ENCODE results near the gene MED12L. TPM values are rescaled to one million over a fixed set of nuclear protein-coding genes. Genes with fewer than 3 reads are reported as not detected.

The MED12L gene
- total and polyA plus RNA-seq, 2 experiments from 2014 or later = 0.07 to 2.7 TPM

DNA sequence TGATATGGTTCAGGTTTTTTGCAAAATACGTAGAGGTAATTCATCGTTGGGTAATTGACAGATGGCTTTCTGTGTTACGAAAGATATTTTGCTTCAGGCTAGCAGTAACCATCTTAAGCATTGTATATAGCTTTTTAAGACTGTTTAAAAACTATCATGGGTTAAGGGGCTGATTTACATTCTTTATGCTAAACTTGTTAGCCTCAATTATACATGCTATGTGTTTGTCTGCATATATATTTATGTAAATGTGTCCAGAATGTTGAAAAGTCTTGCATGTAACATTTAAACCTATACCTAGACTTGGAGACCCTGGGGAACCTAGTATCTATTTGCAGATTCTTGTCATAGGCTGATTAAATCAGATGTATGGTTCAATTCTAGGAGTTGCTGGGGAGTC, 204.0 kb downstream of the MED12L start:
- no peak overlapping the region for H3K4me2 ChIP-seq
- no peaks in the 10 kb centered on the region for H3K4me1 ChIP-seq (ENCODE audit: insufficient read depth)
- no peaks in the 10 kb centered on the region for H4K20me1 ChIP-seq (ENCODE audit: insufficient read depth, poor library complexity, severe bottlenecking)
- H3K9me3 ChIP-seq (ENCODE audit: low read depth) = no peaks in the 10 kb centered on the region
- H3K27me3 ChIP-seq = no peaks in the 10 kb centered on the region
- H3K9me2 ChIP-seq (replicated peaks; ENCODE audit: insufficient read depth) = no peaks in the 10 kb centered on the region
- H3K79me2 ChIP-seq = no peaks in the 10 kb centered on the region
- 28% methylated on average over 3 of the region's 3 CpGs for WGBS (ENCODE audit: low lambda C conversion rate, missing lambda C conversion rate)
- no peak overlapping the region for H3K27ac ChIP-seq
- DNase-seq (ENCODE audit: low spot score) = no peak
- TF ChIP-seq, protein P1, sequence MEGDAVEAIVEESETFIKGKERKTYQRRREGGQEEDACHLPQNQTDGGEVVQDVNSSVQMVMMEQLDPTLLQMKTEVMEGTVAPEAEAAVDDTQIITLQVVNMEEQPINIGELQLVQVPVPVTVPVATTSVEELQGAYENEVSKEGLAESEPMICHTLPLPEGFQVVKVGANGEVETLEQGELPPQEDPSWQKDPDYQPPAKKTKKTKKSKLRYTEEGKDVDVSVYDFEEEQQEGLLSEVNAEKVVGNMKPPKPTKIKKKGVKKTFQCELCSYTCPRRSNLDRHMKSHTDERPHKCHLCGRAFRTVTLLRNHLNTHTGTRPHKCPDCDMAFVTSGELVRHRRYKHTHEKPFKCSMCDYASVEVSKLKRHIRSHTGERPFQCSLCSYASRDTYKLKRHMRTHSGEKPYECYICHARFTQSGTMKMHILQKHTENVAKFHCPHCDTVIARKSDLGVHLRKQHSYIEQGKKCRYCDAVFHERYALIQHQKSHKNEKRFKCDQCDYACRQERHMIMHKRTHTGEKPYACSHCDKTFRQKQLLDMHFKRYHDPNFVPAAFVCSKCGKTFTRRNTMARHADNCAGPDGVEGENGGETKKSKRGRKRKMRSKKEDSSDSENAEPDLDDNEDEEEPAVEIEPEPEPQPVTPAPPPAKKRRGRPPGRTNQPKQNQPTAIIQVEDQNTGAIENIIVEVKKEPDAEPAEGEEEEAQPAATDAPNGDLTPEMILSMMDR (IDR thresholded peaks at IDR 0.05; ENCODE audit: poor library complexity) = no peak
- no peak for TF ChIP-seq EZH2 (IDR thresholded peaks at IDR 0.05; ENCODE audit: borderline replicate concordance)
- TF ChIP-seq EZH2phosphoT487 (IDR thresholded peaks at IDR 0.05; ENCODE audit: low read depth, severe bottlenecking, unreplicated experiment) = no peak
- H2AFZ ChIP-seq = no peak overlapping the region
- H3K36me3 ChIP-seq (replicated peaks; ENCODE audit: insufficient read depth, low read depth) = no peaks in the 10 kb centered on the region
- no peak overlapping the region for H3K4me3 ChIP-seq

DNA sequence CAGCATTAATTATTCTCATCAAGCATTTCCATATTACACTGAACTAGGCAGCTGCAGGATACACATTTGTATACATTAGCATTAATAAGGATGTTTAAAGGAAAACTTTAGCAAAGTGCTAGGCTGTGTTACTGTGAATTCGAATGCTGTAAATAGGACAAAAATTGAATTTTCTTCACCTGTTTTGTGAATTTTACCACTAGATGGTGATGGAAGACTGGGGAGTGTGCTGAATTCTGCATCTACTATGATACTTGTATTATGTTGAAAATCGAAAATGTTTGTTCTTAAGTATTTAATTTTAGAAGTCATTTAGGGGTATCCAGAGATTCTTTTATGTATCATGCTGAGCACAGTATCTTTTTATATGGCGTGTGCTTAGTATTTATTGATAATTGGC, 205.2 kb downstream of the MED12L start:
- no peaks in the 10 kb centered on the region for H3K27me3 ChIP-seq
- no peak overlapping the region for H3K4me3 ChIP-seq
- 54% methylated on average over 3 of the region's 3 CpGs for WGBS (ENCODE audit: low lambda C conversion rate, missing lambda C conversion rate)
- TF ChIP-seq, protein P1 (IDR thresholded peaks at IDR 0.05; ENCODE audit: poor library complexity) = peak; percentile 62
- TF ChIP-seq EZH2phosphoT487 (IDR thresholded peaks at IDR 0.05; ENCODE audit: low read depth, severe bottlenecking, unreplicated experiment) (no peak), EZH2 (IDR thresholded peaks at IDR 0.05; ENCODE audit: borderline replicate concordance) (no peak)
- no peaks in the 10 kb centered on the region for H3K36me3 ChIP-seq (replicated peaks; ENCODE audit: insufficient read depth, low read depth)
- DNase-seq (ENCODE audit: low spot score) = no peak
- H3K4me1 ChIP-seq (ENCODE audit: insufficient read depth) = no peaks in the 10 kb centered on the region
- no peaks in the 10 kb centered on the region for H3K79me2 ChIP-seq
- H4K20me1 ChIP-seq (ENCODE audit: insufficient read depth, poor library complexity, severe bottlenecking) = no peaks in the 10 kb centered on the region
- no peaks in the 10 kb centered on the region for H3K9me2 ChIP-seq (replicated peaks; ENCODE audit: insufficient read depth)
- no peak overlapping the region for H3K27ac ChIP-seq
- H3K9me3 ChIP-seq (ENCODE audit: low read depth) = no peaks in the 10 kb centered on the region
- H3K4me2 ChIP-seq = no peak overlapping the region
- no peak overlapping the region for H2AFZ ChIP-seq

DNA sequence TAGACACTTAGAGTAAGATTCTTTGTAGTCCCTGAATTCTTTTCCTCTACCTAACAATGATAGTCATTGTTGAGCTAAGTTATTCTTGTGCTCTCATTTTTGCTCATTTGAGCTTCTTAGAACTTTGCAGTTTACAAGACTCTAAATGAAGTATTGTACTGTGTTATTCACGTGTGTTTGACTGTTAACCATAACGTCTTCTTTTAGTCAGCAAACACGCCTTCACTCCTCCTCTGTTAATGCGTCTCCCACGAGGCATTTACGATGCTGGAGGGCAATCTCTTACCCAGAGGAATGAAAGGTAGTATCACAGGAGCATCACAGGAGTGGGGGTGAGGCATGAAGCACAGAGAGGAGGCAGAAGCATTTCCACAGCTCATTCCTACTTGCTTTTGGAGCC, 207.7 kb downstream of the MED12L start:
- Histone ChIP-seq H3K9me2 (replicated peaks; ENCODE audit: insufficient read depth) (no peaks in the 10 kb centered on the region), H3K36me3 (replicated peaks; ENCODE audit: insufficient read depth, low read depth) (no peaks in the 10 kb centered on the region), H3K27ac (no peak overlapping the region), H2AFZ (no peak overlapping the region), H3K27me3 (no peaks in the 10 kb centered on the region), H3K79me2 (no peaks in the 10 kb centered on the region), H3K4me3 (no peak overlapping the region), H4K20me1 (ENCODE audit: insufficient read depth, poor library complexity, severe bottlenecking) (no peaks in the 10 kb centered on the region), H3K9me3 (ENCODE audit: low read depth) (no peaks in the 10 kb centered on the region), H3K4me1 (ENCODE audit: insufficient read depth) (no peaks in the 10 kb centered on the region), H3K4me2 (no peak overlapping the region)
- TF ChIP-seq, protein P1 (IDR thresholded peaks at IDR 0.05; ENCODE audit: poor library complexity) = no peak
- no peak for TF ChIP-seq EZH2phosphoT487 (IDR thresholded peaks at IDR 0.05; ENCODE audit: low read depth, severe bottlenecking, unreplicated experiment)
- TF ChIP-seq EZH2 (IDR thresholded peaks at IDR 0.05; ENCODE audit: borderline replicate concordance) = no peak
- 47% methylated on average over 6 of the region's 6 CpGs for WGBS (ENCODE audit: low lambda C conversion rate, missing lambda C conversion rate)
- DNase-seq (ENCODE audit: low spot score) = no peak

DNA sequence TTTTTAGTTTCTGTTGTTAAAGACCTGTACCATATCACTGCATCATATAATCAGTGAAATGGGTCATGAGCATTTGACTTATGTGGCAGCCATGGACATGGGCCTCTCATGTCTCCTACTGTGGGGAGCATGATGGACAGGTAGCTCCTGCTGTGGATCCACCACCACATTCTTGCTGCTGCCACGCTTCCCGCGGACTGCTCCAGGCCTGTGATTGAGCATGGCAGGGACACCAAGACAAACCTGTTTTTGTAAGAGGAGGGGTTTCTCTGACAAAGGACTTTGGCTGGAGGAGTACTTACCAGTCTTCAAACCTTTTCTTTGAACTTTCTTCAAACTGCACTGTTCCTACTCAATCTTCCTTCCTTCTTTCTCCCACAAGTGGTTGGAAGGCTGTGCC, 210.8 kb downstream of the MED12L start:
- H2AFZ ChIP-seq = no peak overlapping the region
- H4K20me1 ChIP-seq (ENCODE audit: insufficient read depth, poor library complexity, severe bottlenecking) = no peaks in the 10 kb centered on the region
- no peaks in the 10 kb centered on the region for H3K36me3 ChIP-seq (replicated peaks; ENCODE audit: insufficient read depth, low read depth)
- no peaks in the 10 kb centered on the region for H3K9me2 ChIP-seq (replicated peaks; ENCODE audit: insufficient read depth)
- H3K27me3 ChIP-seq = no peaks in the 10 kb centered on the region
- WGBS (ENCODE audit: low lambda C conversion rate, missing lambda C conversion rate) = 93% methylated on average over 3 of the region's 3 CpGs
- DNase-seq (ENCODE audit: low spot score) = no peak
- H3K9me3 ChIP-seq (ENCODE audit: low read depth) = no peaks in the 10 kb centered on the region
- H3K4me3 ChIP-seq = no peak overlapping the region
- H3K4me1 ChIP-seq (ENCODE audit: insufficient read depth) = no peaks in the 10 kb centered on the region
- no peak overlapping the region for H3K4me2 ChIP-seq
- TF ChIP-seq, protein P1 (IDR thresholded peaks at IDR 0.05; ENCODE audit: poor library complexity) = no peak
- no peak for TF ChIP-seq EZH2 (IDR thresholded peaks at IDR 0.05; ENCODE audit: borderline replicate concordance)
- no peak for TF ChIP-seq EZH2phosphoT487 (IDR thresholded peaks at IDR 0.05; ENCODE audit: low read depth, severe bottlenecking, unreplicated experiment)
- no peaks in the 10 kb centered on the region for H3K79me2 ChIP-seq
- H3K27ac ChIP-seq = no peak overlapping the region
